GDM1 (cell line): Measurements from ENCODE around the gene NAA25.
"Not testable (repeated sequence)": the region's sequence is repeated elsewhere in the genome, so short reads cannot be mapped to it uniquely, and the experiment has no call there.

ENCODE experiments used
- DNase-seq: peaks from one replicate; lab custom pipeline; 2025; lab: John Stamatoyannopoulos, UW

NAA25 gene

DNA sequence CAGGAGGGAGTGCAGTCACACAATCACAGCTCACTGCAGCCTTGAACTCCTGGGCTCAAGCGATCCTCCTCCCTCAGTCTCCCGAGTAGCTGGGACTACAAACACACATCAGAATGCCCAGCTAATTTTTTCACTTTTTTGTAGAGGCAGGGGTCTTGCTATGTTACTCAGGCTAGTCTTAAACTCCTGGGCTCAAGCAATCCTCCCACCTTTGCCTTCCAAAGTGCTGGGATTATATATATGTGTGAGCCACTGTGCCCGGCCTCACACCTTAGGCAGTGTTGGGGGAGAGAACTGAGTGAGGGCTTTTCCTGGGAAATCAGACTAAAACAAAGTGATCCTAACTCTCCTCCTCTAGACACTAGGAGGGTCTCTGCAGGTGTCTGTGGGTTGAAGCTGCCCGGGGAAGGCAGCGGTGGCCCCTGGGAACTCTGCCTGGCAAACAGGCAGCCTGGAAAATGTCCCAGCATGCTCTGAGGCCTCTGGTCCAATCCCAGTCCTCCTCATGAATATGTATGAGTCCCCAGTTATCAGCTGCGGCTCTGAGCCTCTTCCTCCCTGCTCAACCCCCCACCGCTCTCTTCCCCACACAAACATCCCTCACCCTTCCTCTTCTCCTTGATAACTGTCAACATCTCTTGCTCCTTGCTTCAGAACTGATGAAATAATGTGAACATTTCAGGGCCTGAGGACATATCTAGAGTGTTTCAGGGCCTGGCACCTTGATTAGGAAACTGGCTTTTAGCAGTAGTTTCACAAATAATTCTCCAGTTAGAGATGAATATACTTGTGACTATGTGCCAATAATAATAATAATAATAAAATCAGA lies 7.9 kb upstream of the NAA25 start:
- peak; percentile 77 for DNase-seq

DNA sequence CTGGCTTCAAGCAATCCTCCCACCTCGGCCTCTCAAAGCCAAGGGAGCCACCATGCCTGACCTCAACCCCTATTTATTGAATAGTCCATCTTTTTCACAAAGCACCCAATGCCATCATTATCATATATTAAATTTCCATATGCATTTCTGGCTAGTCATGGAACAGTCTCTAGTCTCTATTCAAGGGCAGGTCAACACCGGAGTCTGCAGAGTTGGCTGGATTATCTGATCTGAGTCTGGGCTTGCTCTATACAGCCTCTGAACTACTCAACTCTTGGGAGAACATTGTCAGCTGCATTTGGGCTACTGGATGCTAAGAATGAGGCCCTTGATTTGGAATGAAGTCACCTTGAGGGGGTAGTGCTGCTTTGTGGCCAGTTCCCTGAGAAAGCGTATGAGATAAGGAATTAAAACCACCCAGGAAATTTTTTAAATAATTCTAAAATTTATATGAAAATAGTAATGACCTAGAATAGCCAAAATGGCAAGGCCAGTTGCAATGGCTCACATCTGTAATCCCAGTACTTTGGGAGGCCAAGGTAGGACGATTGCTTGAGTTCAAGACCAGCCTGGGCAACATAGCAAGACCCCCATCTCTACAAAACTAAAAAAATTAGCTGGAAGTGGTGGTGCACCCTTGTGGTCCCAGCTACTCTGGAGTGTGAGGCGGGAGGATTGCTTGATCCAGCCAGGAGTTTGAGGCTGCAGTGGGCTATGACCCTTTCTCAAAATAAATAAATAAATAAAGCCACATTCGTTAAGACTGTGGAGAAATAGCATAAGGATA lies 6.9 kb upstream of the NAA25 start:
- no peak for DNase-seq

DNA sequence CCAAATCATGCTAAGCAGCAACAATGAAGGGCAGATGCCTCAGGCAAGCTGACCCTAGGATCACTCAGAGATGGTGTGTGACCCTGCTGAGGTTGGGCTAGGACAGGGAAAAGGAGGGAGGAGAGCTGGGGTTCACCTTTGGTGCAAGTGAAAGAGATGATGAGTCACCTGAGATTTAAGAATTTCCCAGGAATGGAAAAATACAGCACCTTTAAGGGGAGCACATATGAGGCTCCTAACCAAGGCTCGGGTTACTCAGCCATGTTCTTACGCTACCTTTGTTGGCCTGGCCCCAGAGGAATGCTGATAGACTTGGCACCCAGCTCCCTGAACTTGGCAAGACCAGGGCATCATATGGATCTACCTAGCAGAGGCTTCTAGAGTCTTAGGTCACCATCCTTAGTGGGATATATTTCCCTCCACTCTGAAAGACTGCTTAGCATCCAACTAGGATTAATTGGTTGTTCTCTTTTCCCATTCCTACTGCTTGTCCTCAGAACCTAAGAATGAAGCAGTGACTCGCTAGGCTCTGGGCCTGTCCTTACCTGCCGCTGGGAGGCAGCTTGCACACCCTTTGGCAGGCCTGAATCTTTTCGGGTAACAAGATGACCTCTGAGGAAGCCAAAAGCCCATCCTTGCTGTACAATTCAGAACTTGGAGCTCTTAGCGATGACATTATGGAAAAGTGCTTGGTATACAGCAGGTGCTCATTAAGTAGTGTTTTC lies 4.0 kb upstream of the NAA25 start:
- DNase-seq, result no peak

DNA sequence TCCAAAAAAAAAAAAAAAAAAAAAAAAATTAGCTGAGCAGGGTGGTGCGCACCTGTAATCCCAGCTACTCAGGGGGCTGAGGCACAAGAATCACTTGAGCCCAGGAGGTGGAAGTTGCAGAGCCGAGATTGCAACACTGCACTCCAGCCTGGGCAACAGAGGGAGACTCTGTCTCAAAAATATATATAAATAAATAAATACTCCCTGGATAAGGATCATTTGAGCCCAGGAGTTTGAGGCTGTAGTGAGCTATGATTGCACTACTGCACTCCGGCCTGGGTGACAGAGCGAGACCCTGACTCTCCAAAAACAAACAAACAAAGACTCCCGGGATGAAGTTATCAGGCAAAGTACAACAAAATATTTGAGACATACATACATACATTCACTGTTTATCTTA lies 3.3 kb upstream of the NAA25 start:
- no peak for DNase-seq

DNA sequence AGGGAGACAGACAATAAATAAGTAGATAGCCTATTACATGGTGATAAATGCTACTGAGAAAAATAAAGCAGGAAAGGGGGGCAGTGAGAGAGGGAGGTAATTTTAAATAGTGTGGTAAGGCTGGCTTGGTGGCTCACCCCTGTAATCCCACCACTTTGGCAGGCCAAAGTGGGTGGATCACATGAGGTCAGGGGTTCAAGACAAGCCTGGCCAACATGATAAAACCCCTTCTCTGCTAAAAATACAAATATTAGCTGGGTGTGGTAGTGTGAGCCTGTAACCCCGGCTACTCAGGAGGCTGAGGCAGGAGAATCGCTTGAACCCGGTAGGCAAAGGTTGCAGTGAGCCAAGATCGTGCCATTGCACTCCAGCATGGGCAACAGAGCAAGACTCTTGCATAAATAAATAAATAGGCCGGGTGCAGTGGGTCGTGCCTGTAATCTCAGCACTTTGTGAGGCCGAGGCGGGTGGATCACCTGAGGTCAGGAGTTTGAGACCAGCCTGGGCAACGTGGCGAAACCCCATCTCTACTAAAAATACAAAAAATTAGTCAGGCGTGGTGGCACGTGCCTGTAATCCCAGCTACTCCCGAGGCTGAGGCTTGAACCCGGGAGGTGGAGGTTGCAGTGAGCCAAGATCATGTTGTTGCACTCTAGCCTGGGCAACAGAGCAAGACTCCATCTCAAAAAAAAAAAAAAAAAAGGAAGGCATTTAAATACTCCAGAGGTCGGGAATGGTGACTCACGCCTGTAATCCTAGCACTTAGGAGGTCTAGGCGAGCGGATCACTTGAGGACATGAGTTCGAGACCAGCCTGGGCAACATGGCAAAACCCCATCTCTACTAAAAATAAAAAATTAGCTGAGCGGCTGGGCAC lies 2.4 kb upstream of the NAA25 start:
- not testable (repeated sequence) for DNase-seq

DNA sequence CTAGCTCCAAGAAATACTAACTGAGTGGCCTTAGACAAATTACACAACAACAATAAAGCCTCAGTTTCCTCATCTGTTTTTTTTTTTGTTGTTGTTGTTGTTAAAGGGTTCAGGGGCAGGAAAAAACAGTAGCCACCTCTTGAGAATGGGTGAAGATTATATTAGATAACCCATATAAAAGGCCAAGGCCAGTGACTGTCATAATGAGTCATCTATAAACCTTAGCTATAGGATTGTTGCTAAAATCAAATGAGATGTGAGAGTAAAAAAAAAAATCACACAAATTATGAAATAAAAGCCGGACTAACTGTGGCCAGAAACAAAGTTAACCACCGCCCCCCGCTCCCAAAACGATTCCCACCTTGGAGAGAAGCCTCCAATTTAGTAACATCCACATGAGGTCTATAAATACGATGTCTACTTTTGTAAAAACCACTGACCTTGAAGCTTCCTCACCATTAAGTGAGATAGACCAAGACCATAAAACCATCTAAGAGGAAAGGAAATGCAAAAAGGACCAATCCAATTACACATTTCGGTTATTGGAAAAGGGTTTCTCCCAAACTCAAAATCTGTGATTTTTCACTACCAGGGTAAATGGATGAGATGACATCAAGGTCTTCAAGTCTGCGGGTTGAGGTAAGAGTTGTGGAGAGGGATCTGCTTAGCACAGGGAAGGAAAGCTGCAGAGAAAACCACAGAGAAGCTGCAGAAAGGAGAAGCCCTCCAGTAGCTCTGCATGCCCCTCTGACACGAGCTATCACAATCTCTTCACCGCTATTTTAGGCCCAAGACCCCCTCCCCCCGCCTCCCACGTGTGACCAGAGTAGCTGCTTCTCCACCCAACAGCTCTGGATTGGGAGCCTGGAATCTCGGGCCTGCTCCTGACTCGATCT lies 1.0 kb downstream of the NAA25 start:
- DNase-seq, result peak; percentile 68

DNA sequence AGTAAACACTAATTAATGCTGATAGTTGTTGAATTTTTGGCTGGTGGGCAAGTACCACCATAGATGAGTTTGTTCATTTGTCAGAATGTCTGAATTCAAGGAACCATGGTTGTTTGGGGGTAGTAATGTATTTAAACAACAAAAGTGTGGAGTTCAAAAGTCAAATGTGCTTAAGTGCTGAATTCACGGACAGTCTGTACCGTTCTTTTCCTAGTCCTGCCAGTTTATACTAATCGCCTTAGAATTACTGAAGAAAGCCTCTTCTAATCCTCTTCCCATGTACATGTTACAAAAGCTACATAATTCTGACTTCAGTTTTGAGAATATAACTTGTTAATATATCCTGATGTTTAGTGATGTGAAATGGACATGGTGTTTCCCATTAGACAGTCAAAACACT lies 2.7 kb downstream of the NAA25 start:
- DNase-seq, result no peak

DNA sequence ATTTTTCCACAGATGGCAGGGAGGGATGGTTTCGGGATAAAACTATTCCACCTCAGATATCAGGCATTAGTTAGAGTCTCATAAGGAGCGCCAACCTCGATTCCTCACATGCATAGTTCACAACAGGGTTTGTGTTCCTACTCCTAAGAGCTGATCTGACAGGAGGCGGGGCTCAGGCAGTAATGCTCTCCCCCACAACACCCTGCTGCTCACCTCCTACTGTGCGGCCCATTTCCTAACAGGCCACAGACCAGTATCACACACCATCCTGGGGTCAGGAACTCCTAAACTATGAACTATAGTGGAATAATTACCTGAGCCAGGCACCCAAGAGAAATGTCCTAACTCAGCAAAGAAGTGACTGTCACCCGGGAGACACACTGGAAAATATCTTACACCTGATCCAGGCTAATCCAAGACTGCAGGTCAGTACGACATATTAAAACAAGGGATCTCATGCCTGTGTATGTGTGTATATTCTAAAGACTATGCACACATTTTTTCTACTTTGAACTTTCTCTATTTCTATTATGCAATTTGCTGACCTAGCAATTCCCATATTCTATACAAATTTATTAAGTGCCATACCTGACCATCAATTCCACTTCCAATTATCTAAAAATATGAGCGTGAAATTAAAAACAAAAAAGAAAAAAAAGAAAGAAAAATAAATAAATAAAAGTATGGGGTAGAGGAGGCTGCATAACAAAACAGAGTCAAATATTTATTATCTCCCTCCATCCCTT lies 4.7 kb downstream of the NAA25 start:
- no peak for DNase-seq

DNA sequence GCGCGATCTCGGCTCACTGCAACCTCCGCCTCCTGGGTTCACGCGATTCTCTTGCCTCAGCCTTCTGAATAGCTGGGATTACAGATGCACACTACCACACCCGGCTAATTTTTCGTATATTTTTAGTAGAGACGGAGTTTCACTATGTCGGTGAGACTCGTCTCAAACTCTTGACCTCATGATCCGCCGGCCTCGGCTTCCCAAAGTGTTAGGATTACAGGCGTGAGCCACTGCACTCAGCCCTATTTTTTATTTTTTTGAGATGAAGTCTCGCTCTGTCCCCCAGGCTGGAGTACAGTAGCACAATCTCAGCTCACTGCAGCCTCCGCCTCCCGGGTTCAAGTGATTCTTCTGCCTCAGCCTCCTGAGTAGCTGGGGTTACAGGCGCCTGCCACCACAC lies 5.8 kb downstream of the NAA25 start:
- not testable (repeated sequence) for DNase-seq

DNA sequence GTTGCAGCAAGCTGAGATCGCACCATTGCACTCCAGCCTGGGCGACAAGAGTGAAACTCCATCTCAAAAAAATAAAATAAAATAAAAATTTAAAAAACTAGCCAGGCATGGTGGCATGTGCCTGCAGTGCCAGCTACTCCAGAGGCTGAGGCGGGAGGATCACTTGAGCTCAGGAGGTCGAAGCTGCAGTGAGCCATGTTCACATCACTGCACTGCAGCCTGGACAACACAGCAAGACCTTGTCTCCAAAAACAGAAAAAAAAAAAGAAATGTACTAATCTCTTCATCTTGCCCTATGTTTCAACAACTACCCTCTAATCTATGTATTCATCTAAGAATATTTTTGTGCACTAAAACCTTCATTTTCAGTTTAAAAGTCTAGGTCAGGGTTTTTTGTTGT lies 6.5 kb downstream of the NAA25 start:
- DNase-seq, result no peak

DNA sequence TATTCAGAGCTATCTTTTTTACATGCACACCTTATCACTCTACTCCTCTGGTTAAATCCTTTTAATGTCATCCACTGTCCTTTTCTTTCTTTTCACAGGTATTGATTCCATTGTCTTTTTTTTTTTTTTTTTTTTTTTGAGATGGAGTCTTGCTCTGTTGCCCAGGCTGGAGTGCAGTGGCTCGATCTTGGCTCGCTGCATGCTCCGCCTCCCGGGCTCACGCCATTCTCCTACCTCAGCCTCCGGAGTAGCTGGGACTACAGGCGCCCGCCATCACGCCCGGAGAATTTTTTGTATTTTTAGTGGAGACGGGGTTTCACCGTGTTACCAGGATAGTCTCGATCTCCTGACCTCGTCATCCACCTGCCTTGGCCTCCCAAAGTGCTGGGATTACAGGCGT lies 8.1 kb downstream of the NAA25 start:
- DNase-seq, result not testable (repeated sequence)

DNA sequence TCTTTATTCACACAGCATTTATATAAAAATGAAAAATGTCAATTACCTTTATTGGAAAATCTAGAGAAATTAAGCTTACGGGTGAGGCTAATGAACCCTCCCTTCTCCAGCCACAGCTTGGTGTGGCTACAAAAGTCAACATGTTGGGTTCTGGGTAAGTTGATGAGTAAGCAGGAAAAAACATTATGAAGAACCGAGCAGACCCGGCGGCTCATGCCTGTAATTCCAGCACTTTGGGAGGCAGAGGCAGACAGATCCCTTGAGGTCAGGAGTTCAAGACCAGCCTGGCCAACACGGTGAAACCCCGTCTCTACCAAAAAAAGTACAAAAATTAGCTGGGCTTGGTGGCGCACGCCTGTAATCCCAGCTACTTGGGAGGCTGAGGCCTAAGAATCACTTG lies 10.9 kb downstream of the NAA25 start:
- DNase-seq, result no peak

DNA sequence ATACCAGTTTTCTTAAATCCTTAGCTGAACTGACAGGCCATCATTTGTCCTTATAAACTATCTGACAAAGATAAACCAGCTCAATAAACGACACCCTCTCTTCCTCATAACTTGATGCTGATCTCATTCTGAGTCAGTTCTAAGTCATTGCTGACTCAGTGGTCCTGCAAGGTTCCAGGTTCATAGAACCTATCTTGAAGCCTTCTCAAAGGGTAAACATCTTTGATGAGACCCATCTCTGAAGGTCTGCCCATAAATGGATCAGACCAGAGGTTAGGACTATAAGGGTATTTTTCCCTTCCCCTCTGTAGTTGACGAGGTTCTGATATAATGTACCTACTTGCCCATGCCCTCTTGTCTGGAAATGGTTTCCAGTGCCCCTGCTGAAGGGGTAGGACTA lies 11.9 kb downstream of the NAA25 start:
- DNase-seq, result no peak

DNA sequence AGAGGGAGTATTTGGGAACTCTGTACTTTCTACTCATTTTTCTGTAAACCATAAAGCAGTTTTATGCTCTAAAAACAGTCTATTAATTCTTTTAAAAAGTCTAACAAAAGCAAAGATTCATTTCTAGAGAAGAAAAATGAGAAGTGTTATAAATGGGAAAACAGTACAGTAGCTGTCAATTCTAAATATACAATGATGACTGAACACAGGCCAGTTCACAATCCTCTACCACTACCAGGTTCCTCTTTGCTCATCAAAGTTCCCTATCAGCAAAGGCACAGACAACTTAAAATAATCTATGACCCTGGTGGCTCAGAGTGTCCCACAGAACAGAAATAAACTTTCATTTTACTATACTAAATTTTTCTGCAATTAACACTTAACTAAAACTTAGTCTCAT lies 12.5 kb downstream of the NAA25 start:
- no peak for DNase-seq

DNA sequence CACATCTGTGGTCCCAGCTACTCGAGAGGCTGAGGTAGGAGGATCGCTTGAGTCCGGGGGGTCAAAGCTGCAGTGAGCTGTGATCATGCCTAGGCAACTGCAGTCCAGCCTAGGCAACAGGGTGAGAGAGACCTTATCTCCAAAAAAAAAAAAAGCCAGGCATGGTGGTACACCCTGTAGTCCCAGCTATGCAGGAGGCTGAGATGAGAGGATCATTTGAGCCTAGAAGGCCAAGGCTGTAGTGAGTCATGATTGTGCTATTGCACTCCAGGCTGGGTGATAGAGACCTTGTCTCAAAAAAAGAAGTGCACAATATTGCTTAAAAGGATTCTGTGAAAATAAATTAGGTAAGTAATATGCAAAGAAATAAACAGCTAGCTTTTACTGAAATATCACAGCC lies 17.0 kb downstream of the NAA25 start:
- no peak for DNase-seq

DNA sequence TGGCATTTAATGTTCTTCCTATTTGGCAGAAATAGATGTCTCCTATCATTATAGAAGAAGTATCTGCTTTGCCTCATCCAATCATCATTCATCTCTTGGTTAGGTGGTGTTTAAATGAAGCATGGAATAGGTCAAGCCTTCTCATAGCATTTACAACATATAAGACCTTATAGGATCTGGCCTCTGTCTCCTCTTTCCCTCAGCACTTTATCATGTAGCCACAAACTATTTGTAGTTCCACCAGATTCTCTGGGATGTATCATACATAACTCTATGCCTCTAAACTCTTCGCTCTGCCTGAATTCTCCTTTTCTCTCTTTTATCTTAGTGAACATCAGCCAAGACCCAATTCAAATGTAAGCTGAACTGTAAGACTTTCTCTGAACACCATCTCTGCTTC lies 20.7 kb downstream of the NAA25 start:
- no peak for DNase-seq

DNA sequence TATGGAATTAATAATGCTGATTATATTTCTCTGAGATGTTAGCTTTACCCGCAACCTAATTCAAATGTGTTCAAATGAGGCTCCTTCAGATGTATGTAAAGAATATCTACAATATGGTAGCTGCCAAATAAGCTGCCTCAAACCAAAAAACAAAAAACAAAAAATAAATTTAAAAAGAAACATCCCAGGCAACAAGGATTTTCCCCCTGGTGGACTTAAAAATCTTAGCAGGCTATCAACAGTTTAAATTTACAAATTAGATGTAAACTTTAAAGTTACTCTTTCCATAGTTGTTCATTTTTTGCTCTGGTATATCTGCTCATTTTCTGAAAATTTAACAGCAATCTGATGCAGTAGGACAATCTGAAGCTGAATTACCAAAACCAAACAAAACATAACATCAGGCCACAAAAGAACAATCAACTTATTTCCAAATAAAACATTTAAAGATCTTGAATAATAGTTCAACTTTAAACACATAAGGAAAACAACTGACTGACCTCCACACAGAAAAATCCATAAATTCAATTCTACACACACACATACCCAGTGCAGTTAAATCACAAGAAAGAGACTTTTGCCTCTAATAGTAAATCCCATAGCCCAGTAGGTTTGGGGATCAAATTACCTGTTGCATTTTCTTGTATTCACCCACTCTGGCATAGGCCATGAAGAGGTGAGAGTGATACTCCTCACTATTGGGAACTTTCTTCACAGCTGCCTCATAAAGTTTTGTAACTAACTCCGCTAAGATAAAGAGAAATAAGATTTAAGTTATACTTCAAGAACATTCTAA lies 21.3 kb downstream of the NAA25 start:
- no peak for DNase-seq

DNA sequence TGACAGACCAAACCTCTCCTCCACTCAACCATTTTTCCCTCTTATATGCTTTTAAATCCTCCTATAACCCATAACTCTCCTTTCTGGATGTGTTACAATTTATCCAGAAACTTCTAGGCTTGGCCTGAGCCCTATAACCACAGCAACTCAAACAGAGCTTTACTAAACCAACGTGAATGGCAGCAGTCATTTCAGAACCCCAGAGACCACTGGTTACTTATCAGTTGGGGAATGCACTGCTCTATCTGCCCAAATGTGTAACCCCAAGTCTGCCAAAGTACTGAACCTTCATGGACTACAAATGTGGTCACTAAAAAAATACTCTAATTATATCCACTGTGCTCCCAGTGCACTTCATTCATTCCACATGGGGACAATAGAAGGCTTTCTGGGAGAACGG lies 42.0 kb downstream of the NAA25 start:
- no peak for DNase-seq

DNA sequence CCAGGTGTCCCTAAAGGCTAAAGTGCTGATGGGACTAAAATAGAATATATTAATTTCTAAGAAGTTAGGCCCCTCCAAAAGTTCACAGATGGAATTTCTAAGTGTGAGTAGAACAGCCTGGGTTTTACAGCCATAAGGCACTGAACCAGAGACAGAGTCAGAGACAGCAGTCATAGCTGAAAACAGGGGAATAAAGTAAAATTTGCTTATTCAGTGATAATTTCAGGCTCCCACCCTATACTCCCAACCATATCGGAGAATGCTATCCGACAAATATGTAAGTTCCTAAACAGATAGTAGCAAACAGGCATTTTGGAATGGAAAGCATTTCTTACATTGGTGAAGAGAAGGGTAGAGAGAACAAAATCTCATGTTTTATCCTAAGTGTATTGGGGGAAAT lies 45.3 kb downstream of the NAA25 start:
- no peak for DNase-seq
